GM12891 (cell line): ENCODE results near the gene CACYBP.

Experiments
- POLR2A ChIP-seq: IDR thresholded peaks from 2 replicates; pipeline ENCODE4 v1.6.1; 2011; ENCODE audit warnings: low read depth, low read length, control low read depth
- POLR2AphosphoS5 ChIP-seq: IDR thresholded peaks from 2 replicates; pipeline ENCODE4 v1.6.1; 2011; ENCODE audit warnings: low read depth, low read length, control low read depth
- POU2F2 ChIP-seq: IDR thresholded peaks from 2 replicates; pipeline ENCODE4 v1.6.1; 2011; ENCODE audit warnings: low read depth, mild to moderate bottlenecking, control low read depth, low read length, moderate library complexity
- SPI1 ChIP-seq: IDR thresholded peaks from 2 replicates; pipeline ENCODE4 v1.6.1; 2011; ENCODE audit warnings: low read depth, low read length, control low read depth
- TAF1 ChIP-seq: IDR thresholded peaks from 2 replicates; pipeline ENCODE4 v1.6.1; 2011; ENCODE audit warnings: low read depth, low read length, control low read depth

GRCh38 chr1:175019524-175019923, 19.8 kb downstream of the CACYBP start:
- TF ChIP-seq POLR2A (no peak), POLR2AphosphoS5 (no peak), TAF1 (no peak), SPI1 (no peak), POU2F2 (no peak)
